ENCODE data around the gene BCOR. TPM values are rescaled to one million over a fixed set of nuclear protein-coding genes. Genes with fewer than 3 reads are reported as not detected.
A peak's percentile ranks its signal among the peaks of the same experiment; 100 is the strongest.

The BCOR gene
- total and polyA plus RNA-seq, 9 of the 15 experiments (the other 6 are each of a cell fraction or from before 2014, with no cell fraction given): 27.5 to 113 (median 37.6) TPM

DNA sequence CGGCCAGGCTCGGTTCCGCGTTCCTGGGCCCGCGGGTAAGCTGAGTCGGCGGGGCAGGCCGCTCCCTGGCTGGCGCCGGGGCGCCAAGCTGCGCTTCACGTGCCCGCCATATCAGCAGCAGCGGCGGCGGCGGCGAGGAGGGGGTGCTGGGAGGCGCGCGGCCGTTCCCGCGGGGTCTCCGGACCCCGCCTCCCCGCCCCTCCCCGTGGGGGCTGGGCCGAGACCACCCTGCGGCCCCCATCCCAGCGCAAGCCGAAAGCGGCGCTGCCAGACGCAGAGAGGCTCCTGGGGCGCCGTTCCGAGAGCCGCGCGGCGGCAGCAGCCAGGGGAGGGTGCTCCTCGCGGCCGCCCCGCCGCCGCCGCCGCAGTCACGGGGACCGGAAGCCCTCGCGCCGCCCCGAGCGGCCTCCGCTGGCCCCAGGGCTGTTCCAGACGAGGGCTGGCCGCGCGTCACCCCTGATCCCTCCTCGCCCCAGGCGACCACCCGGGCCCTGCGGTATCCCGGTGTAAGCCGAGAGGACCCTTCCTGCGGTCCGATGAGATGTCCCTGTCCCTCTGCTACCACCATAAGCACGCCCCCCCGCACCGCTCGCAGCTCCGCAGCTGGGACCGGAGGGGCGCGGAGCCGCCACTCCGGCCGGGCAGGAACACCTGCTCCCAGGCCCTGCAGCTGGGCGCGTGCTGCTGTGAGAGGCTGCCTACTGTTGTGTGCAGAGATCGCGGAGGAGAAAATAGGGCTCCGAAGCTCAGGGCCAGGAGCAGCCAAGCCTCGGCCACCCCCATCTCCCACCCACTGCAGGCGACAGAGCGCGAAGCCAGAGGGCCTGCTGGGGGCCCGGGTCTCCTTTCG is 7.5 kb upstream of the BCOR start:
- intact Hi-C loops (cut with micrococcal nuclease): loop anchor here (2.0 to 10.0 kb wide), 3 partner anchors 68 to 370 kb away; no protein-coding TSS in a partner anchor
- TF ChIP-seq EGR1 (conservative IDR thresholded peaks at IDR 0.05) (no peak), ERF (CRISPR knock-in tag; IDR thresholded peaks at IDR 0.05) (no peak), ETV6 (IDR thresholded peaks at IDR 0.05; ENCODE audit: borderline replicate concordance in 1 of 2, low read depth in 2 of 2, low read length in 1 of 2) (no peak), ETV6 (CRISPR knock-in tag; IDR thresholded peaks at IDR 0.05; ENCODE audit: borderline replicate concordance) (no peak), SRF (CRISPR knock-in tag; IDR thresholded peaks at IDR 0.05) (no peak), NCOR1 (IDR thresholded peaks at IDR 0.05) (no peak), ZSCAN29 (IDR thresholded peaks at IDR 0.05) (no peak)
- TF ChIP-seq, protein P1, sequence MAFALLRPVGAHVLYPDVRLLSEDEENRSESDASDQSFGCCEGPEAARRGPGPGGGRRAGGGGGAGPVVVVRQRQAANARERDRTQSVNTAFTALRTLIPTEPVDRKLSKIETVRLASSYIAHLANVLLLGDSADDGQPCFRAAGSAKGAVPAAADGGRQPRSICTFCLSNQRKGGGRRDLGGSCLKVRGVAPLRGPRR (CRISPR knock-in tag; IDR thresholded peaks at IDR 0.05): no peak
- TF ChIP-seq, protein P2, sequence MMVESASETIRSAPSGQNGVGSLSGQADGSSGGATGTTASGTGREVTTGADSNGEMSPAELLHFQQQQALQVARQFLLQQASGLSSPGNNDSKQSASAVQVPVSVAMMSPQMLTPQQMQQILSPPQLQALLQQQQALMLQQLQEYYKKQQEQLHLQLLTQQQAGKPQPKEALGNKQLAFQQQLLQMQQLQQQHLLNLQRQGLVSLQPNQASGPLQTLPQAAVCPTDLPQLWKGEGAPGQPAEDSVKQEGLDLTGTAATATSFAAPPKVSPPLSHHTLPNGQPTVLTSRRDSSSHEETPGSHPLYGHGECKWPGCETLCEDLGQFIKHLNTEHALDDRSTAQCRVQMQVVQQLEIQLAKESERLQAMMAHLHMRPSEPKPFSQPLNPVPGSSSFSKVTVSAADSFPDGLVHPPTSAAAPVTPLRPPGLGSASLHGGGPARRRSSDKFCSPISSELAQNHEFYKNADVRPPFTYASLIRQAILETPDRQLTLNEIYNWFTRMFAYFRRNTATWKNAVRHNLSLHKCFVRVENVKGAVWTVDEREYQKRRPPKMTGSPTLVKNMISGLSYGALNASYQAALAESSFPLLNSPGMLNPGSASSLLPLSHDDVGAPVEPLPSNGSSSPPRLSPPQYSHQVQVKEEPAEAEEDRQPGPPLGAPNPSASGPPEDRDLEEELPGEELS (CRISPR knock-in tag; IDR thresholded peaks at IDR 0.05; ENCODE audit: borderline replicate concordance): no peak
- TF ChIP-seq, protein P3, sequence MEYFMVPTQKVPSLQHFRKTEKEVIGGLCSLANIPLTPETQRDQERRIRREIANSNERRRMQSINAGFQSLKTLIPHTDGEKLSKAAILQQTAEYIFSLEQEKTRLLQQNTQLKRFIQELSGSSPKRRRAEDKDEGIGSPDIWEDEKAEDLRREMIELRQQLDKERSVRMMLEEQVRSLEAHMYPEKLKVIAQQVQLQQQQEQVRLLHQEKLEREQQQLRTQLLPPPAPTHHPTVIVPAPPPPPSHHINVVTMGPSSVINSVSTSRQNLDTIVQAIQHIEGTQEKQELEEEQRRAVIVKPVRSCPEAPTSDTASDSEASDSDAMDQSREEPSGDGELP (CRISPR knock-in tag; IDR thresholded peaks at IDR 0.05; ENCODE audit: borderline replicate concordance): peak; percentile 79
- TF ChIP-seq, protein P4, sequence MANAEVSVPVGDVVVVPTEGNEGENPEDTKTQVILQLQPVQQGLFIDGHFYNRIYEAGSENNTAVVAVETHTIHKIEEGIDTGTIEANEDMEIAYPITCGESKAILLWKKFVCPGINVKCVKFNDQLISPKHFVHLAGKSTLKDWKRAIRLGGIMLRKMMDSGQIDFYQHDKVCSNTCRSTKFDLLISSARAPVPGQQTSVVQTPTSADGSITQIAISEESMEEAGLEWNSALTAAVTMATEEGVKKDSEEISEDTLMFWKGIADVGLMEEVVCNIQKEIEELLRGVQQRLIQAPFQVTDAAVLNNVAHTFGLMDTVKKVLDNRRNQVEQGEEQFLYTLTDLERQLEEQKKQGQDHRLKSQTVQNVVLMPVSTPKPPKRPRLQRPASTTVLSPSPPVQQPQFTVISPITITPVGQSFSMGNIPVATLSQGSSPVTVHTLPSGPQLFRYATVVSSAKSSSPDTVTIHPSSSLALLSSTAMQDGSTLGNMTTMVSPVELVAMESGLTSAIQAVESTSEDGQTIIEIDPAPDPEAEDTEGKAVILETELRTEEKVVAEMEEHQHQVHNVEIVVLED (CRISPR knock-in tag; IDR thresholded peaks at IDR 0.05): no peak
- TF ChIP-seq, protein P5, sequence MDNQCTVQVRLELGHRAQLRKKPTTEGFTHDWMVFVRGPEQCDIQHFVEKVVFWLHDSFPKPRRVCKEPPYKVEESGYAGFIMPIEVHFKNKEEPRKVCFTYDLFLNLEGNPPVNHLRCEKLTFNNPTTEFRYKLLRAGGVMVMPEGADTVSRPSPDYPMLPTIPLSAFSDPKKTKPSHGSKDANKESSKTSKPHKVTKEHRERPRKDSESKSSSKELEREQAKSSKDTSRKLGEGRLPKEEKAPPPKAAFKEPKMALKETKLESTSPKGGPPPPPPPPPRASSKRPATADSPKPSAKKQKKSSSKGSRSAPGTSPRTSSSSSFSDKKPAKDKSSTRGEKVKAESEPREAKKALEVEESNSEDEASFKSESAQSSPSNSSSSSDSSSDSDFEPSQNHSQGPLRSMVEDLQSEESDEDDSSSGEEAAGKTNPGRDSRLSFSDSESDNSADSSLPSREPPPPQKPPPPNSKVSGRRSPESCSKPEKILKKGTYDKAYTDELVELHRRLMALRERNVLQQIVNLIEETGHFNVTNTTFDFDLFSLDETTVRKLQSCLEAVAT (IDR thresholded peaks at IDR 0.05): 0 out of 4 replicates have a peak, but pooled peaks of 1 of the 2 experiments have one; percentile 53

More for the DNA sequence above, 7.5 kb upstream of the BCOR start:
- Histone ChIP-seq H3K4me1 (replicated peaks in 1 of 2; ENCODE audit: control insufficient read depth in 2 of 2, insufficient read depth in 2 of 2, low read length in 2 of 2) (peaks cover 54 to 87% of the 10 kb centered on the region in 2 experiments), H4K20me1 (replicated peaks; ENCODE audit: control insufficient read depth, insufficient read depth, low read length) (no peaks in the 10 kb centered on the region), H3K36me3 (ENCODE audit: control insufficient read depth, insufficient read depth, low read length) (no peaks in the 10 kb centered on the region), H2AFZ (ENCODE audit: low read depth, low read length) (no peak overlapping the region), H3K79me2 (ENCODE audit: control insufficient read depth, insufficient read depth, low read length) (peaks cover 89% of the 10 kb centered on the region), H3K27me3 (ENCODE audit: control insufficient read depth in 2 of 2, insufficient read depth in 2 of 2, low read length in 2 of 2) (no peaks in the 10 kb centered on the region), H3K4me2 (ENCODE audit: insufficient read depth, low read length) (peak overlapping the region; percentile 84), H3K9me3 (replicated peaks; ENCODE audit: control insufficient read depth, insufficient read depth, low read depth, low read length) (no peaks in the 10 kb centered on the region), H3K27ac (ENCODE audit: extremely low read depth, low read depth, low read length) (peak overlapping the region; percentile 95), H3K4me3 (peak overlapping the region; percentile 46), H3K9ac (ENCODE audit: insufficient read depth in 1 of 2, low read depth in 2 of 2, low read length in 2 of 2) (peak overlapping the region; percentile 85 to 98), H3K9me1 (ENCODE audit: control insufficient read depth, insufficient read depth, low read length) (no peaks in the 10 kb centered on the region)
- CTCF ChIA-PET (ENCODE audit: low intra/inter-chr PET ratio): no interaction called here
- 0% methylated on average over 14 of the region's 94 CpGs for WGBS (ENCODE audit: insufficient coverage, low coverage, missing lambda C conversion rate)
- FAIRE-seq (no peak), DNase-seq (ENCODE audit: extremely low read depth in 1 of 4, low spot score in 3 of 4) (peak in 2 of 4 experiments; percentile 36 to 62), ATAC-seq (peak; percentile 31)
- BruUV-seq (replicated peaks): no TSS peak
- POLR2A ChIA-PET: interaction anchor here (0.5 to 3.9 kb wide), 9 partner anchors 8 to 72 kb away, joined by 3 to 18 read pairs (median 5); partner anchors contain the start of gene BCOR
- in situ Hi-C loops (cut with MboI): loop anchor here (5.0 to 10.0 kb wide), 3 partner anchors 50 to 160 kb away; no protein-coding TSS in a partner anchor
